ENCODE measurements around the gene POLR2H.

- TF ChIP-seq POLR2A (IDR thresholded peaks at IDR 0.05) = no peak
- TF ChIP-seq CTCF (IDR thresholded peaks at IDR 0.05) = no peak
These were observed 10.9 kb upstream of the POLR2H start for GRCh38 chr3:184350618-184351017.

Measured in thyroid gland (tissue), 4 donors.